Measurements from ENCODE around the gene LY6G6C.

DNA sequence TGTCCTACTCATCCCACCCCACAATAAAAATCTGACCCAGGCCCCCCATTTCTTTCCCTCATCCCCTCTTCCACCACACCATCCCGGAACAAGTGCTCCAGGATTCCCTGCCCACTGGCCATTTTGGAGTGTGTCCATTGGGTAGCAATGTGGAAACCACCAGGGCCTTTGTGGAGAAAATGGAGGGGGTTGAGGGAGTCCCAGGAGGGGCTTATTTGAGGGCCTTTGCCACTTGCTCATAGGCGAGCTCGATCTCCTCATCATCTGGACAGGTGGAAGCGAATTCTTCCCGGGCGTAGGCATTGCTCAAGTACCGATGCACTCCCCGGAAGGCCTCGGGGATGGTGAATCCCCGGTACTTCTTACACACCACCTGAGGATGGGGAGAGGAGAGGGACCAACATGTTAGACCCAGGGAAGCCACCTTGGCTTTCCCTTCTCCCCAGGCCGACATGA lies 9.1 kb upstream of the LY6G6C start:
- TF ChIP-seq, protein P1, sequence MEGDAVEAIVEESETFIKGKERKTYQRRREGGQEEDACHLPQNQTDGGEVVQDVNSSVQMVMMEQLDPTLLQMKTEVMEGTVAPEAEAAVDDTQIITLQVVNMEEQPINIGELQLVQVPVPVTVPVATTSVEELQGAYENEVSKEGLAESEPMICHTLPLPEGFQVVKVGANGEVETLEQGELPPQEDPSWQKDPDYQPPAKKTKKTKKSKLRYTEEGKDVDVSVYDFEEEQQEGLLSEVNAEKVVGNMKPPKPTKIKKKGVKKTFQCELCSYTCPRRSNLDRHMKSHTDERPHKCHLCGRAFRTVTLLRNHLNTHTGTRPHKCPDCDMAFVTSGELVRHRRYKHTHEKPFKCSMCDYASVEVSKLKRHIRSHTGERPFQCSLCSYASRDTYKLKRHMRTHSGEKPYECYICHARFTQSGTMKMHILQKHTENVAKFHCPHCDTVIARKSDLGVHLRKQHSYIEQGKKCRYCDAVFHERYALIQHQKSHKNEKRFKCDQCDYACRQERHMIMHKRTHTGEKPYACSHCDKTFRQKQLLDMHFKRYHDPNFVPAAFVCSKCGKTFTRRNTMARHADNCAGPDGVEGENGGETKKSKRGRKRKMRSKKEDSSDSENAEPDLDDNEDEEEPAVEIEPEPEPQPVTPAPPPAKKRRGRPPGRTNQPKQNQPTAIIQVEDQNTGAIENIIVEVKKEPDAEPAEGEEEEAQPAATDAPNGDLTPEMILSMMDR (IDR thresholded peaks at IDR 0.05): no peak
- TF ChIP-seq POLR2AphosphoS5 (IDR thresholded peaks at IDR 0.05): no peak

Data from breast epithelium (tissue), 3 donors.